HepG2 (cell line): Measurements from ENCODE around the gene OCSTAMP. TPM values are rescaled to one million over a fixed set of nuclear protein-coding genes. Genes with fewer than 3 reads are reported as not detected.

Experiments
- DNMT1 ChIP-seq: sonication (generic); formaldehyde crosslinking; IDR thresholded peaks from 2 replicates; pipeline ENCODE4 v1.5.1; 2020; ENCODE audit warnings: mild to moderate bottlenecking, missing genetic modification reagents
- FOXP1 ChIP-seq, 2 experiments: fragments of 450-650 bp in 1 of 2; IDR thresholded peaks; 2 replicates each; pipeline ENCODE4 v1.6.1; 2017 to 2018; ENCODE audit warnings: antibody characterized with exemption in 1 of 2
- HES4 ChIP-seq: sonication (generic); formaldehyde crosslinking; IDR thresholded peaks from 2 replicates; pipeline ENCODE4 v1.9.0; 2021; ENCODE audit warnings: mild to moderate bottlenecking, missing genetic modification reagents, borderline replicate concordance
- NKX3-1 ChIP-seq: sonication (generic); formaldehyde crosslinking; IDR thresholded peaks from 2 replicates; pipeline ENCODE4 v1.5.0; 2020; ENCODE audit warnings: missing genetic modification reagents
- PRMT3 ChIP-seq: sonication (generic); formaldehyde crosslinking; IDR thresholded peaks from 2 replicates; pipeline ENCODE4 v1.8.1; 2022; ENCODE audit warnings: low read depth, mild to moderate bottlenecking, moderate library complexity, missing genetic modification reagents, borderline replicate concordance
- ZFP37 ChIP-seq: sonication (generic); formaldehyde crosslinking; IDR thresholded peaks from 2 replicates; pipeline ENCODE4 v1.4.0; 2020; ENCODE audit warnings: missing genetic modification reagents, borderline replicate concordance
- ZNF383 ChIP-seq: sonication (generic); formaldehyde crosslinking; IDR thresholded peaks from 2 replicates; pipeline ENCODE4 v1.4.0; 2020; ENCODE audit warnings: missing genetic modification reagents, mild to moderate bottlenecking, borderline replicate concordance
- polyA plus RNA-seq, 8 experiments: library from polyadenylated mRNA; depleted of rRNA in 3 of 8; stranded (reverse) in 7 of 8; unstranded in 1 of 8; fragments of >200 nt; fragmentation: Illumina TruSeq in 4 of 8; extraction: Trizol in 4 of 8; gene quantifications; 2 replicates each; pipeline versions ENCODE4 v1.2.1 to v1.2.3, GENCODE V29; 2011 to 2016; ENCODE audit warnings: low read depth in 4 of 8, missing spikeins in 1 of 8, mixed read lengths in 1 of 8; ENCODE audit not compliant: insufficient read depth in 1 of 8
- total RNA-seq, 5 experiments: library from RNA; depleted of rRNA; stranded (reverse); fragments of >200 nt; fragmentation: Illumina TruSeq; extraction: Trizol; gene quantifications; 2 replicates each; pipeline ENCODE4 v1.2.3, GENCODE V29; 2016; ENCODE audit warnings: low read depth in 1 of 5
- TF ChIP-seq, protein P1 (sequence below): sonication (generic); formaldehyde crosslinking; IDR thresholded peaks from 2 replicates; pipeline ENCODE4 v1.4.0; 2020; ENCODE audit warnings: missing genetic modification reagents
- TF ChIP-seq, protein P2 (sequence below): IDR thresholded peaks from 2 replicates; pipeline ENCODE4 v1.6.1; 2016; ENCODE audit warnings: low read depth, borderline replicate concordance
- TF ChIP-seq, protein P3 (sequence below): sonication (generic); formaldehyde crosslinking; IDR thresholded peaks from 2 replicates; pipeline ENCODE4 v1.4.0; 2020; ENCODE audit warnings: missing genetic modification reagents, borderline replicate concordance
- TF ChIP-seq, protein P4 (sequence below): sonication (generic); formaldehyde crosslinking; conservative IDR thresholded peaks from 2 replicates; pipeline ENCODE4 v1.4.0; 2020; ENCODE audit warnings: missing genetic modification reagents
- TF ChIP-seq, protein P5 (sequence below): sonication (generic); formaldehyde crosslinking; IDR thresholded peaks from 2 replicates; pipeline ENCODE4 v1.4.0; 2020; ENCODE audit warnings: mild to moderate bottlenecking, missing genetic modification reagents

The OCSTAMP gene
- total and polyA plus RNA-seq, 2 of the 13 experiments (the other 11 are each of a cell fraction or from before 2014, with no cell fraction given): not detected

DNA sequence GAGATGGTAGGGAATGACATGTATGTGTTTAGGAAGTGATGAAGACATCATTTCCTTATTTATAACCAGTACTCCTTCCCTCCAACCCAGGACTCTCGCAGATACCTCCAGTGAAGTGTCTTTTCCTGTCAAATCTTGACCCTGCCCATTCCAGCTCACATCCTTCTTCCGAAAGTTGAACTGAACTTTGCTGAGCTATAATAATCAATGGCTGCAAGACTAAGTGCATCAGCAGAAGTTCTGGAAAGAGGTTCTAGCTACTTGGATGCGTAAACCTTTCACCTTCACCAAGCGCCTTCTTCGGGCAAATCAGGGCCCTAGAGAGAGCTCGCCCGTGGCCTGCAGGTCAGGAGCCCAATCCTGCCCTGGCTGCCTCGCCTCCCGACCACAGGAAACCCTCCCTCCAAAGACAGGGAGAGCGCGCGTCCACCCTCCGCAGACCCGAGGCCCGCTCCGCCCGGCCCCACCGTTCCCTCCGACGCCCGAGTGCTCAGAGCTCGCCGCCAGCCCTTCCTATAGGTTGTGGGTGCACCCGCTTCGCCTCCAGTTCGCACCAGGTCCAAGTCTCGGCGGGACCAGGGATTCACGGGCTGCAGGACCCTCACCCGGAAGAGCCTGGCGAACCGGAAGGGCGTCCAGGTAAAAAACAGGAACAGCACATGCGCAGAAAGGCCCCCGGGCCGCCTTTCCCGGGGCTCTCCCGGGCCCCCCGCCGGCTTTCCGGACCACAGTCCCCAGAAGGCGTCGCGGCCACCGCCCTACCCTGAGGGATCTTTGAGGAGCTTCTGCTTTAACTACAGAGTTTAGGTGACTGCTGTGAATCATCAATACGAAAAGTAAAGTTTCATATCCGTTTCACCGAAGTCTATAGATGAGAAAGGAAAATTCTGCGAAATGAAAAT is 37.3 kb downstream of the OCSTAMP start, which contains the start of gene ZNF334 (continued):
- TF ChIP-seq, protein P1, sequence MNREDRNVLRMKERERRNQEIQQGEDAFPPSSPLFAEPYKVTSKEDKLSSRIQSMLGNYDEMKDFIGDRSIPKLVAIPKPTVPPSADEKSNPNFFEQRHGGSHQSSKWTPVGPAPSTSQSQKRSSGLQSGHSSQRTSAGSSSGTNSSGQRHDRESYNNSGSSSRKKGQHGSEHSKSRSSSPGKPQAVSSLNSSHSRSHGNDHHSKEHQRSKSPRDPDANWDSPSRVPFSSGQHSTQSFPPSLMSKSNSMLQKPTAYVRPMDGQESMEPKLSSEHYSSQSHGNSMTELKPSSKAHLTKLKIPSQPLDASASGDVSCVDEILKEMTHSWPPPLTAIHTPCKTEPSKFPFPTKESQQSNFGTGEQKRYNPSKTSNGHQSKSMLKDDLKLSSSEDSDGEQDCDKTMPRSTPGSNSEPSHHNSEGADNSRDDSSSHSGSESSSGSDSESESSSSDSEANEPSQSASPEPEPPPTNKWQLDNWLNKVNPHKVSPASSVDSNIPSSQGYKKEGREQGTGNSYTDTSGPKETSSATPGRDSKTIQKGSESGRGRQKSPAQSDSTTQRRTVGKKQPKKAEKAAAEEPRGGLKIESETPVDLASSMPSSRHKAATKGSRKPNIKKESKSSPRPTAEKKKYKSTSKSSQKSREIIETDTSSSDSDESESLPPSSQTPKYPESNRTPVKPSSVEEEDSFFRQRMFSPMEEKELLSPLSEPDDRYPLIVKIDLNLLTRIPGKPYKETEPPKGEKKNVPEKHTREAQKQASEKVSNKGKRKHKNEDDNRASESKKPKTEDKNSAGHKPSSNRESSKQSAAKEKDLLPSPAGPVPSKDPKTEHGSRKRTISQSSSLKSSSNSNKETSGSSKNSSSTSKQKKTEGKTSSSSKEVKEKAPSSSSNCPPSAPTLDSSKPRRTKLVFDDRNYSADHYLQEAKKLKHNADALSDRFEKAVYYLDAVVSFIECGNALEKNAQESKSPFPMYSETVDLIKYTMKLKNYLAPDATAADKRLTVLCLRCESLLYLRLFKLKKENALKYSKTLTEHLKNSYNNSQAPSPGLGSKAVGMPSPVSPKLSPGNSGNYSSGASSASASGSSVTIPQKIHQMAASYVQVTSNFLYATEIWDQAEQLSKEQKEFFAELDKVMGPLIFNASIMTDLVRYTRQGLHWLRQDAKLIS (CRISPR knock-in tag): no peak
- TF ChIP-seq NKX3-1 (no peak; the same call in 1 of the 2 replicates), HES4 (CRISPR knock-in tag) (peak; percentile 55; the same call in 1 of the 2 replicates), FOXP1 (IDR thresholded peaks at IDR 0.05) (no peak), FOXP1 (CRISPR knock-in tag; IDR thresholded peaks at IDR 0.05) (no peak), PRMT3 (no peak), ZFP37 (no peak), DNMT1 (CRISPR knock-in tag) (no peak), ZNF383 (no peak)
- TF ChIP-seq, protein P2, sequence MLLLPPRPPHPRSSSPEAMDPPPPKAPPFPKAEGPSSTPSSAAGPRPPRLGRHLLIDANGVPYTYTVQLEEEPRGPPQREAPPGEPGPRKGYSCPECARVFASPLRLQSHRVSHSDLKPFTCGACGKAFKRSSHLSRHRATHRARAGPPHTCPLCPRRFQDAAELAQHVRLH (CRISPR knock-in tag): no peak
- TF ChIP-seq, protein P3, sequence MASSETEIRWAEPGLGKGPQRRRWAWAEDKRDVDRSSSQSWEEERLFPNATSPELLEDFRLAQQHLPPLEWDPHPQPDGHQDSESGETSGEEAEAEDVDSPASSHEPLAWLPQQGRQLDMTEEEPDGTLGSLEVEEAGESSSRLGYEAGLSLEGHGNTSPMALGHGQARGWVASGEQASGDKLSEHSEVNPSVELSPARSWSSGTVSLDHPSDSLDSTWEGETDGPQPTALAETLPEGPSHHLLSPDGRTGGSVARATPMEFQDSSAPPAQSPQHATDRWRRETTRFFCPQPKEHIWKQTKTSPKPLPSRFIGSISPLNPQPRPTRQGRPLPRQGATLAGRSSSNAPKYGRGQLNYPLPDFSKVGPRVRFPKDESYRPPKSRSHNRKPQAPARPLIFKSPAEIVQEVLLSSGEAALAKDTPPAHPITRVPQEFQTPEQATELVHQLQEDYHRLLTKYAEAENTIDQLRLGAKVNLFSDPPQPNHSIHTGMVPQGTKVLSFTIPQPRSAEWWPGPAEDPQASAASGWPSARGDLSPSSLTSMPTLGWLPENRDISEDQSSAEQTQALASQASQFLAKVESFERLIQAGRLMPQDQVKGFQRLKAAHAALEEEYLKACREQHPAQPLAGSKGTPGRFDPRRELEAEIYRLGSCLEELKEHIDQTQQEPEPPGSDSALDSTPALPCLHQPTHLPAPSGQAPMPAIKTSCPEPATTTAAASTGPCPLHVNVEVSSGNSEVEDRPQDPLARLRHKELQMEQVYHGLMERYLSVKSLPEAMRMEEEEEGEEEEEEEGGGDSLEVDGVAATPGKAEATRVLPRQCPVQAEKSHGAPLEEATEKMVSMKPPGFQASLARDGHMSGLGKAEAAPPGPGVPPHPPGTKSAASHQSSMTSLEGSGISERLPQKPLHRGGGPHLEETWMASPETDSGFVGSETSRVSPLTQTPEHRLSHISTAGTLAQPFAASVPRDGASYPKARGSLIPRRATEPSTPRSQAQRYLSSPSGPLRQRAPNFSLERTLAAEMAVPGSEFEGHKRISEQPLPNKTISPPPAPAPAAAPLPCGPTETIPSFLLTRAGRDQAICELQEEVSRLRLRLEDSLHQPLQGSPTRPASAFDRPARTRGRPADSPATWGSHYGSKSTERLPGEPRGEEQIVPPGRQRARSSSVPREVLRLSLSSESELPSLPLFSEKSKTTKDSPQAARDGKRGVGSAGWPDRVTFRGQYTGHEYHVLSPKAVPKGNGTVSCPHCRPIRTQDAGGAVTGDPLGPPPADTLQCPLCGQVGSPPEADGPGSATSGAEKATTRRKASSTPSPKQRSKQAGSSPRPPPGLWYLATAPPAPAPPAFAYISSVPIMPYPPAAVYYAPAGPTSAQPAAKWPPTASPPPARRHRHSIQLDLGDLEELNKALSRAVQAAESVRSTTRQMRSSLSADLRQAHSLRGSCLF: no peak
- TF ChIP-seq, protein P4, sequence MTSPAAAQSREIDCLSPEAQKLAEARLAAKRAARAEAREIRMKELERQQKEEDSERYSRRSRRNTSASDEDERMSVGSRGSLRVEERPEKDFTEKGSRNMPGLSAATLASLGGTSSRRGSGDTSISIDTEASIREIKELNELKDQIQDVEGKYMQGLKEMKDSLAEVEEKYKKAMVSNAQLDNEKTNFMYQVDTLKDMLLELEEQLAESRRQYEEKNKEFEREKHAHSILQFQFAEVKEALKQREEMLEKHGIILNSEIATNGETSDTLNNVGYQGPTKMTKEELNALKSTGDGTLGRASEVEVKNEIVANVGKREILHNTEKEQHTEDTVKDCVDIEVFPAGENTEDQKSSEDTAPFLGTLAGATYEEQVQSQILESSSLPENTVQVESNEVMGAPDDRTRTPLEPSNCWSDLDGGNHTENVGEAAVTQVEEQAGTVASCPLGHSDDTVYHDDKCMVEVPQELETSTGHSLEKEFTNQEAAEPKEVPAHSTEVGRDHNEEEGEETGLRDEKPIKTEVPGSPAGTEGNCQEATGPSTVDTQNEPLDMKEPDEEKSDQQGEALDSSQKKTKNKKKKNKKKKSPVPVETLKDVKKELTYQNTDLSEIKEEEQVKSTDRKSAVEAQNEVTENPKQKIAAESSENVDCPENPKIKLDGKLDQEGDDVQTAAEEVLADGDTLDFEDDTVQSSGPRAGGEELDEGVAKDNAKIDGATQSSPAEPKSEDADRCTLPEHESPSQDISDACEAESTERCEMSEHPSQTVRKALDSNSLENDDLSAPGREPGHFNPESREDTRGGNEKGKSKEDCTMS (CRISPR knock-in tag): no peak
- TF ChIP-seq, protein P5, sequence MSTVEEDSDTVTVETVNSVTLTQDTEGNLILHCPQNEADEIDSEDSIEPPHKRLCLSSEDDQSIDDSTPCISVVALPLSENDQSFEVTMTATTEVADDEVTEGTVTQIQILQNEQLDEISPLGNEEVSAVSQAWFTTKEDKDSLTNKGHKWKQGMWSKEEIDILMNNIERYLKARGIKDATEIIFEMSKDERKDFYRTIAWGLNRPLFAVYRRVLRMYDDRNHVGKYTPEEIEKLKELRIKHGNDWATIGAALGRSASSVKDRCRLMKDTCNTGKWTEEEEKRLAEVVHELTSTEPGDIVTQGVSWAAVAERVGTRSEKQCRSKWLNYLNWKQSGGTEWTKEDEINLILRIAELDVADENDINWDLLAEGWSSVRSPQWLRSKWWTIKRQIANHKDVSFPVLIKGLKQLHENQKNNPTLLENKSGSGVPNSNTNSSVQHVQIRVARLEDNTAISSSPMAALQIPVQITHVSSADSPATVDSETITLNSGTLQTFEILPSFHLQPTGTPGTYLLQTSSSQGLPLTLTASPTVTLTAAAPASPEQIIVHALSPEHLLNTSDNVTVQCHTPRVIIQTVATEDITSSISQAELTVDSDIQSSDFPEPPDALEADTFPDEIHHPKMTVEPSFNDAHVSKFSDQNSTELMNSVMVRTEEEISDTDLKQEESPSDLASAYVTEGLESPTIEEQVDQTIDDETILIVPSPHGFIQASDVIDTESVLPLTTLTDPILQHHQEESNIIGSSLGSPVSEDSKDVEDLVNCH (CRISPR knock-in tag): no peak
